ENCODE results near the gene COL4A2. TPM values are rescaled to one million over a fixed set of nuclear protein-coding genes. Genes with fewer than 3 reads are reported as not detected.

COL4A2 gene
- total and polyA plus RNA-seq, 8 donors = 18.4 to 130 (median 43.8) TPM

DNA sequence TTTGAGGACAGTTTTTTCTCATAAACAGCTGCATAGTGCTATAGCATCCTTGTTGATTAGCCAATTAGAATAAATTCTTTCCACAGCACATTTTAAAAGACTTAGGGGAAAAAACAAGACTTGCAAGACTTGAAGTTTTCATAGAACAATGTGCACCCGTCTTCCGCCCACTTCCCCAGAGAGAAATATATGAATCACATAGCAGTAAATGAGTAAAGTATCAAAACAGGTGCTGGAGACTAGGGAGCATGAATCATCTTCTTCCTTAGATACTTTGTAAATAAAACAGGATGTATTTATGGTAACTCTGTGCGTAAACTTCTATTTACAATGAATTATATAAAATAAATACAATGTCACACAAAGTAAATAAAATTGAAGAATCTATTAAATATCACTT is 75.1 kb downstream of the COL4A2 start:
- Histone ChIP-seq H3K9me3 (no peaks in the 10 kb centered on the region), H3K27me3 (no peaks in the 10 kb centered on the region), H3K36me3 (no peaks in the 10 kb centered on the region), H3K4me3 (no peak overlapping the region), H3K4me1 (no peaks in the 10 kb centered on the region), H3K27ac (no peak overlapping the region)
- ATAC-seq (no peak), FAIRE-seq (no peak), DNase-seq (no peak)
- TF ChIP-seq, protein P1, sequence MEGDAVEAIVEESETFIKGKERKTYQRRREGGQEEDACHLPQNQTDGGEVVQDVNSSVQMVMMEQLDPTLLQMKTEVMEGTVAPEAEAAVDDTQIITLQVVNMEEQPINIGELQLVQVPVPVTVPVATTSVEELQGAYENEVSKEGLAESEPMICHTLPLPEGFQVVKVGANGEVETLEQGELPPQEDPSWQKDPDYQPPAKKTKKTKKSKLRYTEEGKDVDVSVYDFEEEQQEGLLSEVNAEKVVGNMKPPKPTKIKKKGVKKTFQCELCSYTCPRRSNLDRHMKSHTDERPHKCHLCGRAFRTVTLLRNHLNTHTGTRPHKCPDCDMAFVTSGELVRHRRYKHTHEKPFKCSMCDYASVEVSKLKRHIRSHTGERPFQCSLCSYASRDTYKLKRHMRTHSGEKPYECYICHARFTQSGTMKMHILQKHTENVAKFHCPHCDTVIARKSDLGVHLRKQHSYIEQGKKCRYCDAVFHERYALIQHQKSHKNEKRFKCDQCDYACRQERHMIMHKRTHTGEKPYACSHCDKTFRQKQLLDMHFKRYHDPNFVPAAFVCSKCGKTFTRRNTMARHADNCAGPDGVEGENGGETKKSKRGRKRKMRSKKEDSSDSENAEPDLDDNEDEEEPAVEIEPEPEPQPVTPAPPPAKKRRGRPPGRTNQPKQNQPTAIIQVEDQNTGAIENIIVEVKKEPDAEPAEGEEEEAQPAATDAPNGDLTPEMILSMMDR (IDR thresholded peaks at IDR 0.05) = no peak
- intact Hi-C loops (cut with DNase I) = no loop called here
- WGBS, 2 donors = 77 to 84% methylated on average over 3 of the region's 3 CpGs

DNA sequence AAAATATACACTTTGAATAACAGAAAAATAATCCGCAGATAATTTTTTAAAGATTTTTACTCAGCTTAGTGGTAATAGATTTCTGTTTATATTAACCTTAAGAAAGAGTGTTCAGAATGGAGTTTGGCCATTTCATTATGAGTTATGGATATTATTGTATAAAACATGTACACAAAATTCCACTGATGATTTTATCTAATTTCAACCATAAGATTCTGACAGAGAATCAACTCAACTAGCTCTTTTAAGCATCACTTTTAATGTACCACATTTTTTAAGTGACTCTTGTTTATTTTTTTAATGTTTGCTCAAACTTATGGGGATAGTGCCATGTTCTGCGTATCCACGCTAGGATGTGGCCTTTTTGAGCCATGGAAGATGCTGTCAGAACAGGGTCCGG is 75.7 kb downstream of the COL4A2 start:
- Histone ChIP-seq H3K27ac (no peak overlapping the region), H3K4me3 (no peak overlapping the region), H3K4me1 (no peaks in the 10 kb centered on the region), H3K27me3 (no peaks in the 10 kb centered on the region), H3K9me3 (no peaks in the 10 kb centered on the region), H3K36me3 (no peaks in the 10 kb centered on the region)
- ATAC-seq (no peak), FAIRE-seq (no peak), DNase-seq (no peak)
- intact Hi-C loops (cut with DNase I) = no loop called here
- 69 to 80% methylated on average over 4 of the region's 4 CpGs for WGBS, 2 donors
- TF ChIP-seq, protein P1 (IDR thresholded peaks at IDR 0.05) = no peak

DNA sequence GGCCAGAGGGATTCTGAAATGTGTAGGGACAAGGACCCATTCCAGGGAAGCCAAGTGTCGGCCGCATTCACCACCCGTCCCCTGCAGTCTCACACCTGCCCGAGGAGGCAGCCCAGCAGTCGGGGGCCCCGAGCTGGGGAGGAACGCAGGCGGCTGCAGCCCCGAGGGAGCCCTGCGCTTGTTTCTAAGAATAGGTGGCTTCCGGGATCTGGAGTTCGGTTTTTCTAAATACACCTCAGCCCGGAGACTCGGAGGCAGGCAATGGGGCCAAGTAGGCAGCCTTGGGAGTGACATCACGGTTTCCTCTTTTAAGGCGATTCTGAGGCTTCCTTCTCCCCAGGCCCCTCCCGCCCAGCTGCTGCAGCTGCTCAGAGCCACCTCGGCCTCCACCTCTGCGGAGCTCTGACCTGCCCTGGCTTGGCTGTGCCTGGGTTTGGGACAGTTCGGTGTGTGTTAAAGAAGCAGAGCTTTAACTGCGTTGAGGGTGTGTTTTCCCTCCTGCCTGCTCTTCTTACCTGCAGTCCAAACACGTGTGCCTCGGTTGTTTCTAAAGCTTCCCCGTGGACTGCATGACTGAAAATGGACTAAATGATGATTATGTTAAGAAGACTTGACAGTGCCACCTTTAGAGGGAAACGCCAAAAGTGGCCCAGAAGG is 80.5 kb downstream of the COL4A2 start:
- no peaks in the 10 kb centered on the region for H3K27me3 ChIP-seq
- H3K4me3 ChIP-seq = no peak overlapping the region
- ATAC-seq (peak in 3 of 4 donors; percentile 37 to 55 (median 52)), FAIRE-seq (no peak), DNase-seq (no peak)
- no peaks in the 10 kb centered on the region for H3K9me3 ChIP-seq
- intact Hi-C loops (cut with DNase I) = no loop called here
- TF ChIP-seq, protein P1 (IDR thresholded peaks at IDR 0.05) = no peak
- H3K36me3 ChIP-seq = no peaks in the 10 kb centered on the region
- H3K27ac ChIP-seq = peak overlapping the region in 1 of 4 donors; percentile 15
- 48 to 49% methylated on average over 25 of the region's 25 CpGs for WGBS, 2 donors
- H3K4me1 ChIP-seq = no peaks in the 10 kb centered on the region

DNA sequence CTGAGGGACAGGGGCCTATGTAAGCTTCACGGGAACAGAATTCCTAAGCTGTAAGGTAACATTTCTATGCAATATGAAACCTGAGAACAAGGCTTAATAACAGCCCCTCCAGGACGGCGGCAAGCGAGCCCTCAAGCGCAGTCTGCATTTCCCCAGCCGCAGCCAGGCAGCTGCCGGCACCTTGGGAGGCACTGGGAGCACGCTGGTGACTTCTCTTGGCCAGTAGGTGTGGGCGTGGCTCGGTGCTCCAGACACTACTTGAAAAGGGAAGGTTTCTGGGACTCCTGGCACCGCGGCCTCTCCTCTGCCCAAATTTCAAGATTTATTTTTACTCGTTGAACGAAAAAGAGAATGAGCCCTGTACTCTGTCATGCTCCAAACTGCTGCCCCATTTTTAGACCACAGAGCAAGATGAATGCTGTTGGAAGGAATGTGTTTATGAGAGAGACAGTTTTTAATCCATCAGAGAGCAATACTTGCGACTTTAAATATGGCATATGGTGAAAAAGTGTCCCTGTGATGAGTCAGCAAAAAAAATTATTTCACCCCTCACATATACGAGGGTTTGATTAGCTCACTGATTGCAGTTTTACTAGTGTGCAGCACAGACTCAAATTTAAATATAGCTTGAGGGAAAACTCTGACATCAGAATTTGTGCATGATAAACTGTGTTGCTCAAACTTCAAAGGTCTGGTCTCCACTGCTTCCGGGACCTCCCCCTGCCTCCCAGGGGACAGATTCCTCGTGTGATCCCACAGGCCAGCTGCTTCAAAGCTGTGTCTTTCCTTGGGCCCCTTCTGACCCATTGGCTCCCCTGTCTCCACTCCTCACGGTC is 81.2 kb downstream of the COL4A2 start:
- no peak overlapping the region for H3K4me3 ChIP-seq
- intact Hi-C loops (cut with DNase I) = no loop called here
- H3K27ac ChIP-seq = peak overlapping the region in 1 of 4 donors; percentile 15
- no peak for DNase-seq
- H3K9me3 ChIP-seq = no peaks in the 10 kb centered on the region
- no peaks in the 10 kb centered on the region for H3K4me1 ChIP-seq
- TF ChIP-seq, protein P1 (IDR thresholded peaks at IDR 0.05) = no peak
- H3K27me3 ChIP-seq = no peaks in the 10 kb centered on the region
- WGBS, 2 donors = 37 to 45% methylated on average over 19 of the region's 19 CpGs
- H3K36me3 ChIP-seq = no peaks in the 10 kb centered on the region
- ATAC-seq = peak in 3 of 4 donors; percentile 53 to 71 (median 69)
- FAIRE-seq = peak; percentile 9

DNA sequence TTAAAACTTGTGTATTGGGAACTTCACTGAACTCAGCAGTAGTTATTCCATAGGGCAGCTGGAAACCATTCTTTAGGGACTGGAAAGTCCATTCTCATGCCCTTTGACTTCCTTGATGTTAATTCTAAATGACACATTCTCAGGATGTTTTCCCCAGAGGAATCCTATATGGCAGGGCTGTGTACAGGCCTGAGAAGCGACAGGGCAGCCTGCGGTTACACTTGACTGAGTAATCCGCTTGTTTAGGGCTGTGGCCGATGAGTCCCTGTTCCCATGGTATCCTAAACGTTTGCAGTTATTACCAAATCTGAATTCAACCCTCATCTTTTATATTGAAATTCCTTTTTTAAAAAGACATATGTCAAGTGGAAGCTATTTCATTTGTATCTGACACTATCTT is 83.5 kb downstream of the COL4A2 start:
- ATAC-seq (no peak), FAIRE-seq (no peak), DNase-seq (no peak)
- intact Hi-C loops (cut with DNase I) = no loop called here
- H3K27ac ChIP-seq = no peak overlapping the region
- TF ChIP-seq, protein P1 (IDR thresholded peaks at IDR 0.05) = no peak
- no peak overlapping the region for H3K4me3 ChIP-seq
- H3K9me3 ChIP-seq = no peaks in the 10 kb centered on the region
- 76 to 80% methylated on average over 5 of the region's 5 CpGs for WGBS, 2 donors
- H3K27me3 ChIP-seq = no peaks in the 10 kb centered on the region
- H3K36me3 ChIP-seq = no peaks in the 10 kb centered on the region
- H3K4me1 ChIP-seq = no peaks in the 10 kb centered on the region

Data from pancreas (tissue), 10 donors.